Activated CD4-positive, alpha-beta T cell treated with anti-CD3 and anti-CD28 coated beads, Interleukin-2, Interleukin-6, amounts not matched to agents 100 ng/mL and 50 ng/mL, durations not matched to agents 16 hours and 8 hours (primary cell): ENCODE results near the gene CDH8.

ENCODE experiments used
- DNase-seq: peaks from one replicate; pipeline ENCODE4 v3.0.0-alpha.2; 2020

Gene CDH8, protein sequence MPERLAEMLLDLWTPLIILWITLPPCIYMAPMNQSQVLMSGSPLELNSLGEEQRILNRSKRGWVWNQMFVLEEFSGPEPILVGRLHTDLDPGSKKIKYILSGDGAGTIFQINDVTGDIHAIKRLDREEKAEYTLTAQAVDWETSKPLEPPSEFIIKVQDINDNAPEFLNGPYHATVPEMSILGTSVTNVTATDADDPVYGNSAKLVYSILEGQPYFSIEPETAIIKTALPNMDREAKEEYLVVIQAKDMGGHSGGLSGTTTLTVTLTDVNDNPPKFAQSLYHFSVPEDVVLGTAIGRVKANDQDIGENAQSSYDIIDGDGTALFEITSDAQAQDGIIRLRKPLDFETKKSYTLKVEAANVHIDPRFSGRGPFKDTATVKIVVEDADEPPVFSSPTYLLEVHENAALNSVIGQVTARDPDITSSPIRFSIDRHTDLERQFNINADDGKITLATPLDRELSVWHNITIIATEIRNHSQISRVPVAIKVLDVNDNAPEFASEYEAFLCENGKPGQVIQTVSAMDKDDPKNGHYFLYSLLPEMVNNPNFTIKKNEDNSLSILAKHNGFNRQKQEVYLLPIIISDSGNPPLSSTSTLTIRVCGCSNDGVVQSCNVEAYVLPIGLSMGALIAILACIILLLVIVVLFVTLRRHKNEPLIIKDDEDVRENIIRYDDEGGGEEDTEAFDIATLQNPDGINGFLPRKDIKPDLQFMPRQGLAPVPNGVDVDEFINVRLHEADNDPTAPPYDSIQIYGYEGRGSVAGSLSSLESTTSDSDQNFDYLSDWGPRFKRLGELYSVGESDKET

DNA sequence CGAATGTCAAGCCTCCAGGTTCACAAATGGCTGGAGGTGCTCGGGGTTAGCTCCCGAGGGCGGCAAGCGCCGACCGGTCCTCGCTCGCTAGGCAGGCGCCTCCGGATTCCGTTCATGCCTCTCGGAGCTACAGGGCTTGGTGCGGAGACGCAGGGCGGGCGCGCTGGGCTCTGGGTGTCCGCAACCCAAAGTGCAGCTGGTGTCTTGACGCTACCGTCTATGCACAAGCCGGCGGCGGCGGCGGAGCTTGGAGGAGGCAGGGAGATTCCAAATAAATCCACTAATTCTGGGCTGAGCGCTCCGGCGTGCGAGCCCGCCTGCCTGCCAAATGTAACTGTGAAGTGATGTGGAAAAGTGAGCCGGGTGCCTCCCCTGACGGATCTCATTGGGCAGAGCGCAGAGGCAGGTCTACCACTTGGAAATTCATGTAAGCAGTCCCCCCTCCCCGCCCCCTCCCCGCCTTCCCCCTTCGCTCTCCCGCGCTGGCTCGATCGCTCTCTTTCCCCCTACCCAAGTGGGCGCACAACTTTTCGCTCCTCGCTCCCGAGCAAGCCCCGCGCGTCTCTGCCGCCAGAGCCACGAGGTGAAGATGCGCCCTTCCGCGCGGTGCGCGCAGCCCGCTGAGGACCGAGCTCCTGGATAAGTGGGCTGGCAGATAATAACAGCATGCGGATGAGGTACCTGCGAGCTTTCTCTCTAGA lies at the start of gene CDH8:
CDH8 (minus strand) TSS at position 338 of the 701 bp plus-strand sequence. CDS start 15,035 bp downstream, outside the sequence.
- no peak for DNase-seq

DNA sequence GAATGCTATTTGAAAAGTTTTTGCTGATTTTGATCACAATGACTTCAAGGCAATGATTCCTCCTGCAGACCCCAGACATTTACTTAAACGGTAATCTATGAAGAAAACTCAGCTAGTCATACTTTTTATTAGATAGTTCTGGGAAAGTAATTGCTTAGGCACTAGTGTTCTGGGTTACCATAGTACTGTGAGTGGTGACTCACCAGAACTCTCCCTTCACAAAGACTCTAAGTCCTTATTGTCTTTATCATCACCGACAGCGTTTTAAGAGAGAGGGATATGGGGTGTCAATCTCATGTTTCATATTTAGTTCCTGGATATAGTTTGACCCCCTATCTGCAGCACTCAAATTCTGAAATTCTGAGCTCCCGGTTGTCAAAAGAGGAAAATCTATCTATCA lies 43.0 kb upstream of the CDH8 start:
- no peak for DNase-seq

DNA sequence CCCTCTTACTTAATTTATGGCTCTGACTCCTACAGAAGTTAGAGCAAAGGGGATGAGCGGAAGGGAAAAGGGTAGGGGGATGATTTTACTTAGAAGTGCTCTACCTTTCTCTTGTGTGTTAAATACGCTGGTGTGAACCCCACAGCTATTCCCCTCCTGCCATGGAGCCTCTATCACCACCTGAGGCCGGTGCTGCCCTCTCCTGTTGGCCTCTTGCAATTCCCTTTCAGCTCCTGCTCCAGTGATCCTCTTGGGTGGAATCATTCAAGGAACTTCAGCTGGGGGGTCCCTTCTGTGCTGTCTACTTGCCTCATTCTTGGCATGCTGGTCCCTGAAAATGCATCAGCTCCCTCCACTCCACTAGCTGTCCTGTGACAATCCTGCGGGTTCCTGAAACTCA lies 41.8 kb upstream of the CDH8 start:
- no peak for DNase-seq

DNA sequence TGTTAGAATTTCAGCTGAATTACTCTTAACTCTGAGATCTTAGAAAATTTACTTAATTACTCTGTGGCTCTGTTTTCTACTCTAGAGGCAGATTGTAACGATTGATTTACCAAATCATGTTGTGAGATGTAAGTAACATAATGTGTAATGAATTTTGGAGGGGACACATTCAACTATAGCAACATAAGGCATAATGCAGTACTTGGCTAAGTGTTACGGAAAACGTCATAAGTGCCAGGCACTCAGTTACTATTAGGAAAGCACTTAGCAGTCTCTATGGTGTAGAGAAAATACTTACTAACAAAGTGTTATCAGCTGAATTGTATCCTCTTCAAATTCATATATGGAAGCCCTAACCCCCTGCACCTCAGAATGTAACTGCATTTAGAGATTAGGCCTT lies 40.6 kb upstream of the CDH8 start:
- DNase-seq, result no peak

DNA sequence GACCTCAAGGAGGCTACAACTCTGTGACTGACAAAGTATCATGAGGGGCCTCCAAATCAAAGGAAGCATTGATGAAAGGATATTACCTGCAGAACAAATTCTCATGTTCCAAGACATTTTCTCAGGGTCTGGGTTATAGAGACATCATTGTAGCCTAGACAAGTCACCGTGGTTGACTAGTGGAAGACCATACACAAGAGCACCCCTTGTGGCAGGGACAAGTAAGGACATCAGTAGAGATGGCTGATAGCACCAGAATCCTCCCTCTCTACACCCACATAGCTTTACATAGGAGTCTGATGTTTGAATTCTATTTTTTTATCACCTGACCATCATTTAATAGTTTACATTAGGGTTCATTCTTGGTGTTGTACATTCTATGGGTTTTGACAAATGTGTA lies 32.5 kb upstream of the CDH8 start:
- peak; percentile 21 for DNase-seq

DNA sequence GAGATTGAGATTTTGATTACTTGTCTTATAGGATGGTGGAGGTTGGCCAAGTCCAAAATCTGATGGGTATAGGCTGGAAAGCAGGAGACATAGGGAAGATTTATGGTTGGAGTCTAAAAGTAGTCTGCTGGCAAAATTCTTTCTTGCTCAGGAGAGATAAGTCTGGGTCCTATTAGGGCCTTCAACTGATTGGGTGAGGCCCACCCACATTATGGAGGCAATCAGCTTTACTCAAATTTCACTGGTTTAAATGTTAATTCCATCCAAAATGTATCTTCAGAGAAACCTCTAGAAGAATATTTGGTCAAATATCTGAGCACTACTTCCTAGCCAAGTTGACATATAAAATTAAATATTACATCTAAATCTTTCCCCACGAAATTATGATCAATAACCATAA lies 31.7 kb upstream of the CDH8 start:
- DNase-seq, result no peak

DNA sequence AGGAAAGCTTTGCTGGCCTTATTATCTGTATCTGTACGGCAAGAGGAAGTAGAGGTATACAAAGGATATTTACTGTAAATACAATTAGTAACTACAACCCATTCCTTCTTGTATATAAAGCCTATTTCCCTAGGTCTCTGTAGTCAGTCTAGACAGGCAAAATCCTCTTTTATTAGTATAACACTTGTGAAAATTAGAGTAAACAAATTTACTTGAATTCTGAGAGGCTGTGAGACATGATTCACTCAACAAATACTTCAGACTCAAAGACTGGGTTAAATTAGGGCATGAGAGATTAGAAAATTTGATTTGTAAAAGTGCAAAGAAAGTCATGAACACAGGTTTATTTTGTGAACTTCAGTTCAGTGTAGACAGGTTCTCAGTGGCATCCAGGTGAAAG lies 30.9 kb upstream of the CDH8 start:
- no peak for DNase-seq

DNA sequence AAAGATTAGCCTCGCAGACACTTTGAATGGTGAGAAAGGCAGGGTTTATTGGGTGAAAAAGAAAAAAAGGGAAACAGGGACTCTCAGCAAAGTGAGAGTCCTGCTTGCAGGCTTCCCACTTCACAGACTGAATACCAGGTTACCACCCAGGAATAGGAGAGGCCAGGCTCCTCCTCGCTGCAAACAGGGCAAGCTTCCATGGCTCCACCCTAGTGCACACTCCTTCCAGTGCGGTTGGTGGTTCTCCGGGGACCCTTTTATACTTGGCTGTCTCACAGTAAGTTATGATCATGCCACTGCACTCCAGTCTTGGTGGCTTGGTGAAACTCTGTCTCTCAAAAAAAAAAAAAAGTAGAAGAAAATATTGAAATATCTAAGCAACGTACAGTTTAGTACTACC lies 30.5 kb upstream of the CDH8 start:
- DNase-seq, result no peak

DNA sequence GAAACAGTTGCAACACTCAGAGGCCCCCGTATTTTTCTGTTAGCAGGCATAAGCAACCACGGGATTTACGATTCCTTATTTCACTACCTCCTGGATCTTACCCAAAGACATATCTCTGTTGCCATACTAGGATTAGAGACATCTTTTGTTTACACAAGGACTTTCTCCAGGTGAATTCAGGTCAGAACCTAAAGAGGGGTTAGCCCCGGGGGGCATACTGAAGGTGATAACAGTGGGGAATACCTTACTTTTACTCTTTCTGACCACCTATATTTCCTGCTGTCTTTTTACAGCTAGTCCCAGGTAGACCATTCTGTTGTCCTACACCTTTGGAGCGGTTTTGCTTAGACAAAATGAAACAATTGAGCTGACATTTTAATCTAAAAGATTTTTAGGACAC lies 27.9 kb upstream of the CDH8 start:
- no peak for DNase-seq

DNA sequence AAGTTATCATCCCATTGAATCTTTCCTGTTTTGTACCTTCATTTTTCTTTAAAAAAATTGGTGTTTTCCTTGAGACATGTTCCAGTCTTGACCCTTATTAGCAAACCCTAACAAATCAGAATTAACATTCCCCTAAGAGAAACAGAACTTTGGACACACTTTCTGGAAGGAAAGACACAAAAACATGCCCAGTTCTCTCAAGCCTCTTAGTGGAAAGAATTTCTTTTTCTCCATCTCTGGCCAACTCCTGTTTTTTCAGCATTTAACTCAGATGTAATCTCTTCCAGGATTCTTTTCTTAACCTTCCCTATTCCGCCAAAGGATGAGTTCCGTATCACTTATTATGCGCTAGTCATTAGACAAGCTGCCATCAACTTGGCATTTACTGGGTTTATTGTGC lies 23.9 kb upstream of the CDH8 start:
- DNase-seq, result no peak

DNA sequence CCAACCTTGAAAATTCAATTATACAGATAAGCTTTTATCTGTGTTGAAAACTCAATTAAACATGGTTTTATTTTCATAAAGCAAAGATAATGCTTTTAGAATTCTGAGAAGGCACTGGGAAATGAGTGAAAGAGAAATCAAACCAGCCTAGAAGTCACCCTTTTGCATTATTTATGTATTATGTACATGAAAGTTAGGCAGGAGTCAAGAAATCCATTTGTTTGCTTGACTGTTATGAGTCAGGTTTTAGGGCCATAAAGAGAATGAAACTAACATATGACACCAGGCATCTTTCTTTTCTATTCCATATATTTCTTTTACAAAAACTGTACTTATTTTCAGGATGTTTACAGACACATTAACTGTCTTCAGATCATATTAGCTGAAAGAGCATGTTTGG lies 23.3 kb upstream of the CDH8 start:
- no peak for DNase-seq

DNA sequence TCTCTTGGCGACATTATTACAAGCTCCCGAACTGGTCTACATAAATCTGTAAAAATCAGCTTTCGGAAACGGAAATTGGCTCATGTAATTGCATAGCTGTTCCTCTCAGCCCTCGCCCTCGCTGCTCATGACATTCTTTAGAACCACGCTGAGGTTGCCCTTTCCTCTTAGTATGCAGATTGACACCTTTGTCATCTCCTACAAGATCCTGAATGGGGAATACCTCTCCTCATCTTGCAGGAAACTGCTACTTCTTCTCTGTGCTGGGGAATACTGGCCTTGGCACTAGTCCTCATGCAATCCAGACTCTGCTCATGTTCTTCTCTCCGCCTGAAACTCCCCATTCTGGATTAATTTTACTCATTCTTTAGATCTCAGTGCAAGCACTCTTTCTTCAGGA lies 22.2 kb upstream of the CDH8 start:
- no peak for DNase-seq

DNA sequence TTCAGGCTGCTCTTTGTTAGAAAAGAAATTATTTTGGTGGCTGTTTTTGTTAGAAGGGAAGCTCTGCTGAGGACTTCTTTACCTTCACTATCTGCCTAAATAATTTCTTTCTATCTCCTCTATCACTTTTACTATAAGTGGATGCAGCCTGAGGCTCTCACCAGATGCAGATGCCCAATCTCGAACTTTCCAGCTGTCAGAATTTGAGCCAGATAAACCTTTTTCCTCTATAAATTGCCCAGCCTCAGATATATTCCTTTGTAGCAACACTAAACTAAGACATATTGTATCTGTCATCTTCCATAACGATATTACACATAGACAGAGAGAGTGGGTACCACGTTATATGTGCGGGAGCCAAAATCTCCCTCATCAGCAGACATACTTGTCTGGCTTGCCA lies 15.7 kb upstream of the CDH8 start:
- DNase-seq, result no peak

DNA sequence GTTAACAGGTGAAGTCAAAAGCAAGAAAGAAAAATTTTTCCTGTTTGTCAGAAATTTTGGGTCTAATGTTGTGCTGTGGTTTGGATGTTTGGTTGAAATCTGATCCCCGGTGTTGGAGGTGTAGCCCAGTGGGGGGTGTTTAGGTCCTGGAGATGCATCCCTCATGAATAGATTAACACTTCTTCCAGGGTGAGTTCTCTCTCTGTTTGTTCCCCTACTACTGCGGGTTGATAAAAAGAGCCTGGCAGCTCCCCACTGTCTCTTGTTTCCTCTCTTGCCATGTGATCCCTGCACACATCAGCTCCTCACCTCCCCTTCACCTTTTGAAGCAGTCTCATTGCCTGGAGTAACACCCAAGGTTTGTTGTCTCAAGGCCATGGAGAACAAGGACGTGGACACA lies 14.6 kb upstream of the CDH8 start:
- no peak for DNase-seq

DNA sequence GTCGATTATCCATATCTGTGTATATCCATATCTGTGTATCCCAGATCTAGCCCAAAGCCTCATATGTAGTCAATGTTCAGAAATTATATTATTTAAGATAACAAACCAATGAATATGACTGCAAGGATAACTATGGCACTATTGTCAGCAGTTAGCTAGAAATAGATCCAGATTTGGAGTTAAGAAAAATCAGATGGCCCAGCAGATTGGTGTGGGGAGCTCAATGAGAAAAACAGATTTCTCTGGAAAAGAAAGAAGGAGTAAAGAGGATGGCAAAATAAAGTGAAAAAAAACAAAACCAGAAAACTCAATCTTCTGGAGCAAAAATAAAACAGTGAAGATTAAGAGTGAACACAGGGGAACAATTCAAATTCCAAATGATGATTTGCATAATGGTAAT lies 10.6 kb upstream of the CDH8 start:
- no peak for DNase-seq

DNA sequence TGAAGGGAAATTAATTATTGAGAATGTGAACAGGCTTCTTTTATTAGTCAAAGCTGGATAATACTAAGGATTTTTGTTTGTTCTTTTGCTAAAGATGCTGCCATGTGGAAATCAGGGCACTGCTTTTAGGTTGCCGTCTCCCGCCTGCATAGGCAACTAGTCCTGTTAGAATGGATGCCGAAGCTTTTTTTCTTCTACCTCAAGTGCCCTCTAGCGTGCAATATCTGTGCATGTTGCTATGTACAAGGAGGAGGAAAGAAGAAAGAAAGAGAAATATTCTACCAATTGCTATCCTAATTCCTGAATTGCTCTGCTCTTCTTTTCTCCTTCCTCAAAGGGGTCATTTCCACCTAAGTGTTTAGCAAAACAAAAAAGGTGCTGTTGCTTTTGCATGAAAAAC lies 5.2 kb upstream of the CDH8 start:
- no peak for DNase-seq

DNA sequence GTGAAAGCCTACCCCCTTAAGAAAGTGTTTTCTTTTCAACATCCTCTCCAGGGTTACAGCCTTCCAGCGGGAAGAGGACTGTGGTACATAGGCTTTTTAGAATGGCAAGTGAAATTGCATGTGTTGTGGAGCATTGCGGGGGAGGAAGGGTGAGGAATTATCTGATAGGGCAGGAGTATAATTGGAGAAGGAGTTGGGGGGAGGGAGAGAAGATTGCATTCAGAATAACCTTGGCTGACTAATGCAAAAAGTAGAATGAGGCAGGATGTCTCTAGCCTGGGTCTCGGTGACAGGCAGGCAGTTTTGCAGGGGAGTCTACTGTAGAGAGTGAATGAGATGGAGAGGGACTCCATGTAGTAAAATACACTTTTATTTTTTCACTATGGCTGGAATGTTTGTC lies 2.4 kb upstream of the CDH8 start:
- no peak for DNase-seq

DNA sequence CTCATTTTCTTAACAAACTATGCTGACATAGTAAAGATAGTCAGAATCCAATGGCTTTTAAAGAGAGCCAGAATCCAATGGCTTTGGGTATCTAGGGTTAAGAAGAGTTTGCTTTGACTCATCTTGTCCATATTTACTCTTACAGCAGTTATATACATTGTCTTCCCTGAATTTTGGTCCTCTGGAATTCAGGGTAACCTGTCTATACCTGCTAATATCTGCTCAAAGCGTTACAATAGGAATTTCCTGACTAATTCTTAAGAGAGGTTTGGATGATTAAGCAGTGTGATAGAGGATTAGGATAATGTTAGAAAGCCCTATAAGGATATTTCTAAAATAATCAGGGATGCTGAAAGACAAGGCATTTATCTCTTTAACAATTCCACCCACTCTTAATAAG lies 2.0 kb upstream of the CDH8 start:
- no peak for DNase-seq

DNA sequence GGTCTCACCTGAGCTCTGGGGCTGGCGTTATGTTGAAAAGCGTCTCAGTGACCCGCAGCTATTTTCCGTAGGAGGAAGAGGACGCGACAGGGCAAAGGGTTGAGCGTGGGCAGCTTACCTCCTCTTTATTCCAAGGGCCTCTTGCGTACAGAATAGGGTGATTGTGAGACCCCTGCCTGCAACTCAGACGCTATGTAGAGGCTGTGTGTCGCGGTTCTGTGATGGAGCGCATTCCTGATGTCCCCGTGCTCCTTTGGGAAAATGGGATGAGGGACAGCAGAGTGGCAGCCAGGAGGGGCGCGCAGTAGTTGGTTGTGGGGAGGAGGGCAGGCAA lies 531 bp upstream of the CDH8 start:
- no peak for DNase-seq

DNA sequence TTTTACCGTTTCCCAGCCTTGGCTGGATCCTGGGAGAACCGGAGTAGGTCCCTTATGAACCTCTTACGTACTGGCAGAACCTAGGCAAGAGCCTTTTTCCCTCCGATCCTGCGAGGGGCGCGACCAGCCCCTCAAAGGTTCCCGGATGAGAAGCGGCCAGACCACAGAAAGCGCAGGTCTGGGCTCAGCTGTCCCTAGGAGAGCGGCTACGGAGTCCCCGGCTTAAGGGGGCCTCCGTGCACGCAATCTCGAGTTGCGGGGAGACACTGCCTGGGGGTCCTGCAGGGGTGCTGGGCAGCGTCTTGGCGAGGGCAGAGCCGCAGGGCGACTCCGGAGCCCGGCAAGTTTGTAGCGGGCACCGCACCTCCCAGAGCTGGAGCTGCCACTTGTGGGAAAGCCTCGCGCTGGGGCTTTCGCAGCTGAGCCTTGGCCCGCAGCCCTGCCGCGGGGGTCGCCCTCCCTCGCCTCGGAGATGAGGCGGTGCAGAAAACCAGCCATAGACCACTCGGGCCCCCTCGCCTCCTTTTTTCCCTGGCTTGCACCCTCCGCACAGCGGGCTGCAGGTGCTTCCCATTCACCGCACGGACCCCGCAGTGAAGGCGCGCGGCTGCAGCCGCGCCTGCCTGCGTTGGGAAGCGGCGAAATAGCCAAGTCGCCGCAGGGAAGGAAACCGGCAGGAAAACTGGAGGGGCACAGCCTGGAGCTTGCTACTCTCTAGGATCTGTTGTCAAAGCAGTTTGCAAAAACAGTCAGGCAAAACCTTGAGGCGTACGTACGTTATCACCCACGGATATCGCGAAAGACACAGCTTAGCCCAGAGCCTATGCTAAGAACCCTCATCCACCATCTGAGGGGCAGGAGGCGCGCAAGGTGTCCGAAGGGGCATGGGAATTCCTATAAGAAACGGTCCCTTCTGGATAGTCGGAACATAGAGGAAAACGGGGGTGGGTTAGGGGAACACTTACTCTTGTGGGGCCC lies 834 bp downstream of the CDH8 start:
- no peak for DNase-seq

DNA sequence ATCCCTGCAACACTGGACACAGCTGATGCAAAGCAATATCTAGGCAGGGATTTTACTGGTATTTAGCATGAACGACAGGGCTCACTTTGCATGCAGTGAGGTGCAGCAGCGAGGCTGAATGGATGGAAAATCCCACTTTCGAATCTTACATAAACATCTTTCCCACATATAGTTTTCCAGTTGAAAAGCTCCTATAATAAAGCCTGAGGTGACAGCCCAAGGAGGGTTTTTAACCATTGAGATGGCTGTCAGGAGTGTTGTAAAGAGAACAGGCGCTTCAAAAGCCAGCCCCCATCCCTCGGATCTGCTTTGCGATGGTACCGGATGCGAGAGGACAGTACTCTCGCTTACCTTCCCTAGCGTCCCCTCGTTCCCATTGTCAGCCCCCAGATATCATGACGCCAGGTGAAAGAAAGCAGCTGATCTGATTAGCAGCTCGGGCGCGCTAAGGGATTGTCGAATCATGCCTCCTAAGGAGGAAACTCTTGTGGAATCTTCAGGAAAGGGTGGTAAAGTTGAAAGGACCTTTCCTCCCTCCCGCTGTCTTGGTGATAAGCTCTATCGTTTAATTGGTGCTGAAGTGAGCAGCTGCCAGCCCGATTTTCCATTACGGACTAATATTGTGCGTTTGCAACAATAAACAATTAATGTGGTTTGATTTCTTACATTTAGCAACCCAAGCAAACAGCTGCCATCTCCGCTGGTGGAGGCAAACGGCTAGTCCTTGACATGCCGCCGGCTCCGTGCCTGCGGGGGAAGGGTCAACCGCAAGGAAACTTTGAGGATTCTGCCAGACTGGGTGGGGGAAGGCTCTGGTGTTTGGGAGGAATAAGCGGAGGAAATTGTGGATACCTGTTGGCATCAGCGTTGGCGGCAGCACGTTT lies 1.8 kb downstream of the CDH8 start:
- no peak for DNase-seq

DNA sequence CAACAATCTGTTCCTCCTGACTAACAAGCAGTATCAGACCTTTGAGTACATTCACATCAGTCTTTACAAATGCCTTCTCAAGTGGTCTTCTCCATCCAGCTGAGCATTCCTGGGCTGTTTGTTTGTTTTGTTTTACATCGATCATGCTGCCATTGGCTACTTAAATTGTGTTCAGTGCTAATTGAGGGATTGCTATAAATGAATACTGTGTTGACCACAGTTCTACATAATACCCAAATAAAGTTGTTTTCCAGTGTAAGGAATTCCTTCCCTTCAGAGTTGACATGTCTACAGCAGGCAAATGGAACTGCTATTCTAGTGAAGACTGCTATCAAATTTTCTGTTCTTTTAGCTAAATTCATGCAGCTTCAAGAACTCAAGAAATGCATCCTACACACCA lies 3.2 kb downstream of the CDH8 start:
- DNase-seq, result no peak
